Nephron progenitor cell (in vitro differentiated cells): Measurements from ENCODE around the gene CCNA2.

Experiments used
- DNase-seq: peaks from one replicate; pipeline ENCODE4 v3.0.0; 2021
- H3K27ac Mint-ChIP-seq: 2 replicates; pipeline ENCODE4 v1.8.0; 2021; ENCODE audit warnings: mild to moderate bottlenecking, moderate library complexity, mixed read lengths
- H3K27me3 Mint-ChIP-seq: 2 replicates; pipeline ENCODE4 v1.8.0; 2021; ENCODE audit warnings: mild to moderate bottlenecking, low read depth, mixed read lengths; ENCODE audit not compliant: poor library complexity
- H3K36me3 Mint-ChIP-seq: 2 replicates; pipeline ENCODE4 v1.8.0; 2021; ENCODE audit warnings: low read depth, mixed read lengths
- H3K4me1 Mint-ChIP-seq: 2 replicates; pipeline ENCODE4 v1.8.0; 2021; ENCODE audit warnings: mixed read lengths
- H3K4me3 Mint-ChIP-seq: 2 replicates; pipeline ENCODE4 v1.8.0; 2021; ENCODE audit warnings: mild to moderate bottlenecking, moderate library complexity, mixed read lengths
- H3K9me3 Mint-ChIP-seq: 2 replicates; pipeline ENCODE4 v1.8.0; 2021; ENCODE audit warnings: mild to moderate bottlenecking, moderate library complexity, mixed read lengths
- CTCF ChIP-seq: fragments of 200-600 bp; sonication (generic); IDR thresholded peaks from 2 replicates; pipeline ENCODE4 v1.5.0; 2021; ENCODE audit warnings: antibody characterized with exemption

CCNA2 gene

GRCh38 chr4:121773883-121774282, 49.8 kb downstream of the CCNA2 start:
- TF ChIP-seq CTCF, result no peak
- H3K4me3 Mint-ChIP-seq, result no peak overlapping the region
- H3K27me3 Mint-ChIP-seq, result peaks cover 28% of the 10 kb centered on the region
- H3K9me3 Mint-ChIP-seq, result no peaks in the 10 kb centered on the region
- H3K4me1 Mint-ChIP-seq, result peaks cover 9% of the 10 kb centered on the region
- no peak for DNase-seq
- H3K27ac Mint-ChIP-seq, result no peak overlapping the region
- no peaks in the 10 kb centered on the region for H3K36me3 Mint-ChIP-seq

GRCh38 chr4:121771869-121772268, 51.8 kb downstream of the CCNA2 start:
- Mint-ChIP-seq H3K4me1 (no peaks in the 10 kb centered on the region), H3K4me3 (no peak overlapping the region)
- no peak for TF ChIP-seq CTCF

GRCh38 chr4:121769341-121769740, 54.3 kb downstream of the CCNA2 start:
- no peak for DNase-seq
- Mint-ChIP-seq H3K36me3 (no peaks in the 10 kb centered on the region), H3K27ac (no peak overlapping the region), H3K27me3 (peaks cover 72% of the 10 kb centered on the region), H3K4me3 (no peak overlapping the region), H3K9me3 (no peaks in the 10 kb centered on the region), H3K4me1 (peaks cover 17% of the 10 kb centered on the region)
- TF ChIP-seq CTCF, result no peak

More at GRCh38 chr4:121771869-121772268, 51.8 kb downstream of the CCNA2 start:
- H3K36me3 Mint-ChIP-seq, result no peaks in the 10 kb centered on the region
- no peak overlapping the region for H3K27ac Mint-ChIP-seq
- no peaks in the 10 kb centered on the region for H3K9me3 Mint-ChIP-seq
- peaks cover 47% of the 10 kb centered on the region for H3K27me3 Mint-ChIP-seq
- no peak for DNase-seq

- Mint-ChIP-seq H3K9me3 (no peaks in the 10 kb centered on the region), H3K36me3 (no peaks in the 10 kb centered on the region), H3K4me3 (no peak overlapping the region), H3K27ac (no peak overlapping the region), H3K4me1 (peaks cover 23% of the 10 kb centered on the region), H3K27me3 (peaks cover 86% of the 10 kb centered on the region)
- DNase-seq, result no peak
- TF ChIP-seq CTCF, result no peak
Measured at GRCh38 chr4:121767166-121767565, 56.5 kb downstream of the CCNA2 start.
